Measurements from ENCODE around the gene SLC35B3.
"Not testable (repeated sequence)": the region's sequence is repeated elsewhere in the genome, so short reads cannot be mapped to it uniquely, and the experiment has no call there.

SLC35B3 gene

DNA sequence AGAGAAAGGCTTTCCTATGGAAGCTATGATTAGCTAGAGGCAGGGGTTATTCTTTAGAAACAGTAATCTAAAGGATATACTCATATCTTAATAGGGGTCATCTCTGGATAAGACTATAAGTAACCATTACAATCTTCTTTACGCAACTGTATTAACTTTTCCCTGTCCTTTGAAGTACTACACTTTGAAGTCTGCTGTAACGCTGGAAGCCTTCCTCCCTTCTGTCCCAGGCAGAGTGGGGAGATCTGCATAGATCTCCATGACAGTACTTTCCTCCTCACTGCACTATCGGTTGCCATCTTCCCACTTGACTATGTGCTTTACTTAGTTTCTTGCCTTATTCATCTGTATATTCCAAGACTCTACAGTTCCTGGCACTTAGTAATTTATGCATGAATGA is 20.1 kb downstream of the SLC35B3 start:
- DNase-seq (ENCODE audit: low read depth in 4 of 4, low spot score in 1 of 4): no peak

- DNase-seq (ENCODE audit: low read depth in 4 of 4, low spot score in 1 of 4): no peak
These were observed 20.5 kb downstream of the SLC35B3 start for GRCh38 chr6:8414844-8415243.

DNA sequence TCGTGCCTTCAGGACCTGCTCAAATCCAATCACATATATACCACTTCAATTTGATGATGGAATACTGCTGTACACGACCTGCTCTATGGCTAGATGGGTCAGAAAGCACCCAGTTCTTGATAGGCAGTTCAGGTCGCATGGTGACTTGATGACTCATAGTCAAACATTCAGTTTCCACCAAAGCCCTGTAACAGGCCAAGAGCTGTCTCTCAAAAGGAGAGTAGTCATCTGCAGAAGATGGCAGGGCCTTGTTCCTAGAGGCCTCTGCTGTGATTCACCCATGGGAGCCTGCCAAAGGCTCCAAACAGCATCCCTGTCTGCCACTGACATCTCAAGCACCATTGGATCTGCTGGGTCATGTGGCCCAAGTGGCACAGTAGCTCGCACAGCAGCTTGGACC is 29.4 kb downstream of the SLC35B3 start:
- not testable (repeated sequence) for DNase-seq (ENCODE audit: low read depth in 4 of 4, low spot score in 1 of 4)

- no peak for DNase-seq (ENCODE audit: low read depth in 4 of 4, low spot score in 1 of 4)
These were observed 32.8 kb downstream of the SLC35B3 start for GRCh38 chr6:8402546-8402945.

GRCh38 chr6:8400663-8401062 is 34.7 kb downstream of the SLC35B3 start:
- DNase-seq (ENCODE audit: low read depth in 4 of 4, low spot score in 1 of 4): no peak

- no peak for DNase-seq (ENCODE audit: low read depth in 4 of 4, low spot score in 1 of 4)
These were observed 42.8 kb downstream of the SLC35B3 start for GRCh38 chr6:8392569-8392968.

DNA sequence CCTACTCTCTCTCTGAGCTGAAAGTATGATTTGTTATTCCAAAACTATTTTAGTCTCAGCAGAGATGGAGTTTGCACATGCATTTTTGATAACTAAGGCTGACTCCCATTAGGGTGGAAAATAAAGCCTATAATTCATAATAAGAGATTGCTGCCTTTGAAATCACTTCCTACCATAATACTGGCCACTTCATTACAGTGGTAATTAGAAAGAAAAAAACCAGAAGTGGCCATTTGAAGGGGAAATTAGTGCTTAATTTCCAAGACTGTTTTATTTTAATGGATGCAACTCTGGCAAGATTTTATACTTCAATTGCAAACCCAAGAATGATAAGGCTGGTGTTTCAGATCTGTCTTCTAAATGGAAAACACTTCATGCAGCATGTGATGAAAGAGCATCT is 43.4 kb downstream of the SLC35B3 start:
- DNase-seq (ENCODE audit: low read depth in 4 of 4, low spot score in 1 of 4): no peak

GRCh38 chr6:8389036-8389818 is 46.1 kb downstream of the SLC35B3 start:
- DNase-seq (ENCODE audit: low read depth in 4 of 4, low spot score in 1 of 4): no peak

- DNase-seq (ENCODE audit: low read depth in 4 of 4, low spot score in 1 of 4): no peak
These were observed 47.4 kb downstream of the SLC35B3 start for GRCh38 chr6:8387942-8388437.

DNA sequence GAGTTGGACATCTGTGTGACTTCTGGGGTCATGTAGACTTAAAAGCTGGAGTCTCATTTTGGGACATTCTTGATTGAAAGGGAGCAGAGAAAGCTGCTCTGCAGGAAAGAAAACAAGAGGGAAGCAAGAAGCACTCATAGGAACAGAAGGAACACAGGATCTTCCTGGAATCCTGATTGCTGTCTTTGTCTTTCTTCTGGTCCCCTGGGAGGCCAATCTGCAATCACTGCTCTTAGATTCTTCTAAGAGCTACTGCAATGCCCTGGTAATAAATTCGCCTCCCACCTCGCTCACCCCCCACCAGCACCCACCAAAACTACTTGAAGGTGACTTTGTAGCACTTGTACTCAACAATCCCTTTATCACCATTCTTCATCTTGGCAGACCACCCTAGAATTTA is 51.8 kb downstream of the SLC35B3 start:
- no peak for DNase-seq (ENCODE audit: low read depth in 4 of 4, low spot score in 1 of 4)

DNA sequence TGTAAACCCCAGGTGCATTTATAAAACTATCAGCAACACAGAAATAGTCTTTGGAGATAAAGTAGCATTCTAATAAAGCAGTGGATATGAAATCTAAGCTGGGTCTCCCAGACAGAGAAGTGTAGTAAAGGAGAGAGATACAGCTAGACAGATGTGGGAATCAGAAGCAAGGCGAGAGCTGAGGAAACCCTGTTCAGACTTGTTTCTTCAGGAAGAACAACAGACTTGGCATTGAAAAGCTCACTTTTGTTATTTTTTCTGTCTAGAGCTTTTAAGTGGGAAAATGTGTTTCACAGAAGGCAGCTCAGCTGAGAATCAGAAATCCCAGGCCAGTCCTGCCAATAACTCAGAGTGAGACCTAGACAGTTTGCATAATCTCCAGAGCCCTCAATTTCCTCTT is 52.9 kb downstream of the SLC35B3 start:
- DNase-seq (ENCODE audit: low read depth in 4 of 4, low spot score in 1 of 4): no peak

DNA sequence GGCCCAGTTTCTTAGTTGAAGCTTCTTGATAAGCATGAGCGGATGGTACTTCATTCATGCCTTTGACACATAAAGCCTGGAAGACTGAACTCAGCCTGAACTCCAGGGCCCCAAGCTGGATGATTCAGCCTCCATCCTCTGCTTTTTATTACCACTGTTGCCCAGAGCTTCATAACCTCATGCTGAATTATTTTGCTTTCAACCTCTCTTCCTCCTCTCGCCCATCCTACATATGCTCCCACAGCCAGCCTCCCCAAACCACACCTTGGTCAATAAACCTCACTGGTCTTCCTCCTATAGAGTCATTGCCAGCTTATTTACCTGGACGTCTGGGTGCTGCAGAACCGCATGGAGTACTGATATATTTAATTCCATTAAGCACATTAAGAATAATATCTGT is 59.4 kb downstream of the SLC35B3 start:
- DNase-seq (ENCODE audit: low read depth in 4 of 4, low spot score in 1 of 4): no peak
